H1 (cell line): ENCODE data around the gene CFAP298.

Experiments
- CEBPB ChIP-seq: IDR thresholded peaks from 2 replicates; pipeline ENCODE4 v1.6.1; 2012; ENCODE audit warnings: low read depth, low read length
- CTCF ChIP-seq, 3 experiments: IDR thresholded peaks; 1 replicate in 2 of 3; 2 replicates in 1 of 3; pipeline versions ENCODE4 v1.5.1 to v1.6.1; 2011; ENCODE audit warnings: low read length in 3 of 3, mild to moderate bottlenecking in 3 of 3, inconsistent platforms in 2 of 3, low read depth in 1 of 3, moderate library complexity in 1 of 3; ENCODE audit not compliant: insufficient read depth in 1 of 3; ENCODE audit errors: control extremely low read depth in 1 of 3
- EP300 ChIP-seq, 2 experiments: IDR thresholded peaks; 1 replicate in 1 of 2; 2 replicates in 1 of 2; pipeline ENCODE4 v1.6.1; 2011 to 2012; ENCODE audit warnings: low read depth in 2 of 2, low read length in 2 of 2, mild to moderate bottlenecking in 2 of 2, borderline replicate concordance in 1 of 2, inconsistent platforms in 1 of 2, moderate library complexity in 1 of 2
- EZH2 ChIP-seq: fragments of 200-600 bp; sonication (generic); IDR thresholded peaks from 2 replicates; pipeline ENCODE4 v1.7.1; 2012; ENCODE audit warnings: low read depth, mild to moderate bottlenecking, moderate library complexity, low read length, inconsistent platforms; ENCODE audit not compliant: severe bottlenecking
- POLR2A ChIP-seq, 2 experiments: IDR thresholded peaks; 1 replicate in 1 of 2; 2 replicates in 1 of 2; pipeline ENCODE4 v1.6.1; 2011; ENCODE audit warnings: low read depth in 2 of 2, low read length in 2 of 2, mild to moderate bottlenecking in 2 of 2; ENCODE audit errors: control extremely low read depth in 1 of 2
- POU5F1 ChIP-seq: IDR thresholded peaks from 2 replicates; pipeline ENCODE4 v1.6.1; 2011; ENCODE audit warnings: low read depth, mild to moderate bottlenecking, low read length, moderate library complexity
- RAD21 ChIP-seq, 2 experiments: IDR thresholded peaks in 1 of 2; conservative IDR thresholded peaks in 1 of 2; 2 replicates each; pipeline ENCODE4 v1.6.1; 2011; ENCODE audit warnings: low read depth in 2 of 2, low read length in 2 of 2, improper control_type of control experiment in 1 of 2, inconsistent platforms in 1 of 2, mild to moderate bottlenecking in 1 of 2, moderate library complexity in 1 of 2
- SUZ12 ChIP-seq: fragments of 200-600 bp; sonication (generic); IDR thresholded peaks from 2 replicates; pipeline ENCODE4 v1.6.1; 2012; ENCODE audit warnings: mild to moderate bottlenecking, inconsistent platforms, low read length, moderate library complexity, mixed read lengths
- TAF1 ChIP-seq: IDR thresholded peaks from 2 replicates; pipeline ENCODE4 v1.6.1; 2011; ENCODE audit warnings: mild to moderate bottlenecking, low read depth, low read length

GRCh38 chr21:32549886-32550285 is 62.3 kb downstream of the CFAP298 start:
- TF ChIP-seq CEBPB (no peak), POLR2A (IDR thresholded peaks at IDR 0.05; ENCODE audit: control extremely low read depth in 1 of 2, low read depth in 2 of 2, low read length in 2 of 2) (no peak), CTCF (IDR thresholded peaks at IDR 0.05; ENCODE audit: control extremely low read depth in 1 of 3, insufficient read depth in 1 of 3, low read depth in 1 of 3, low read length in 3 of 3) (no peak), RAD21 (IDR thresholded peaks at IDR 0.05 in 1 of 2, conservative IDR thresholded peaks at IDR 0.05 in 1 of 2; ENCODE audit: low read depth in 2 of 2, low read length in 2 of 2) (no peak), EZH2 (no peak), TAF1 (no peak), POU5F1 (no peak), SUZ12 (no peak), EP300 (IDR thresholded peaks at IDR 0.05; ENCODE audit: borderline replicate concordance in 1 of 2, low read depth in 2 of 2, low read length in 2 of 2) (no peak)
